GDM1 (cell line): Measurements from ENCODE around the gene TAOK2.
"Not testable (repeated sequence)": the region's sequence is repeated elsewhere in the genome, so short reads cannot be mapped to it uniquely, and the experiment has no call there.

Experiments used
- DNase-seq: peaks from one replicate; lab custom pipeline; 2025; lab: John Stamatoyannopoulos, UW

Gene TAOK2

DNA sequence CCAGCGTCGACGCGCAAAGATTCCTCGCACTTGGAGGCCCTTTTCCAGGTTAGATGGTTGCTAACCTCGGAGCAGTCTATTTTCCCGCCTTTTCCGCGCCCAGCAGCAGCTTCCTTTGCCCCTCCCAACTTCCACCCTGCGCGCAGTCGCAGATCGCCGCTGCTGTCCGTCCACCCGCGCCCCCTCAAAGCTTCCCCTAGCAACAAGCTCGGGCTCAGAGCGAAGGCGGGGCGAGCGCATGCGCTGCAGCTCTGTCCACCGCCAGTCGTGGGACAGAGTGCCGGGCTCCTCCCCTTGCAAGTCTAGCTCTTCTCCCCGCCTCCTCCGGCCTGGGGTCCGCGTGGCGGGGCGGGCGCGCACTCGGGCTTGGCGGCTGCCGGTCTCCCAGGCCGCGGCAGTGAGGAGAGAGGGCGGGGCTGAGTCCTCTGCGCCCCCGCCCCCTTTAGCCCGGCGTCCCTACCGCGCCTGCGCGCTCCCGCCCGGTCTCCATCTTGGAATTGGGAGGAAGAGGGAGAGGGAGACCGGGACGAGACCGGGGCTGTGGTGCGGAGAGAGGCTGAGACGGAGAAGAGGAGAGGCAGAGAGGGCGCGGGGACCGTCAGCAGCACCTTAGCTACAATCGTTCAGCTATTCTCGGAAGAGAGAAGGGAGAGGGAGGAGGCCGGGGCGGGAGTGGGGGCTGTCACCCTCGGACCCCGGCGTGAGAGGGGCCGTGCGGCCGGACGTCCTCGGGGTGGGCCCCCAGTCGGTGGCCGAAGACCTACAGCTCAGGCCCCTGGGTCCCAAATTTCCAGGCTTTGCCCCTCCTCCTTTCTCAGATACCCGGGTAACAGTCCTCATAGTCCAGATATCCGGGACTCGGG lies at the start of gene TAOK2:
TAOK2 (plus strand) TSS at position 485 of the 863 bp plus-strand sequence. CDS start 3,905 bp downstream, outside the sequence.
- DNase-seq: peak; percentile 100

- no peak for DNase-seq
Observed at GRCh38 chr16:29925105-29925756, 48.4 kb upstream of the TAOK2 start.

GRCh38 chr16:29925781-29926710 lies 47.6 kb upstream of the TAOK2 start, which contains the start of gene KCTD13:
KCTD13 (minus strand) TSS chr16:29926226; CDS start chr16:29926033, 193 bp downstream.
- DNase-seq: peak; percentile 72

GRCh38 chr16:29926711-29927052 lies 47.0 kb upstream of the TAOK2 start:
- no peak for DNase-seq

DNA sequence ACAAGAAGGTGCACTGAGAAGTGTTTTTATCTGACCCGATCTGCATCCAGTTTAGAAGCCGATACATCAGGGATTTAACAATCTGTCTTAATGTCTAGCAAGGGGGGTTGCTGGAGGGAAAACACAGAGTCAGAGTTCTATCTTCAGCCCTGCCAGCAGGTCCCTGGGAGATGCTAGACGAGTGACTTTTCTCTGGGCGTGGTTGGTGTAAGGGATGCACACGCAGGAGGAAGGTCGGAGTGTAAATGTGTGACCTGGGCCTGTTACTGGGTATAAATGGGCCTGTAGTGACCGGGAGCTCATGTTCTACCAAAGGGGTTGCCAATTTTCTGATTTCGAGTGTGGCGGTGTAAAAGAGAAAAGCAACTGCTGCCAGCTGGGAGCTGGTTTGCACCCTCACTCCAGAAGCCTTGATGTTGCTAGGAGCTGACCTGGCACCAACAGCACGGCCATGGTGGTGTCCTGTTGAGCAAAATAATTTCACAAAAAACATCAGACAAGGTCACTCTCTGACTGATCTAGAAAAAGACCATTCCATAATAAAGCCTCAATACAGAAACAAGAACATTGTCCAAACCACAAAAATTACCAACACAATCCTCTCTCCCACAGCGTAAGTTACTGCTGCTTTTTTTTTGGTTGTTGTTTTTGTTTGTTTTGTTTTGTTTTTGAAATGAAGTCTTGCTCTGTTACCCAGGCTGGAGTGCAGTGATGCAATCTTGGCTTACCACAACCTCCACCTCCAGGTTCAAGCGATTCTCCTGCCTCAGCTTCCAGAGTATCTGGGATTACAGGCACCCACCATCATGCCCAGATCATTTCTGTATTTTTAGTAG lies 46.4 kb upstream of the TAOK2 start:
- DNase-seq: no peak

GRCh38 chr16:29931750-29932149 lies 41.9 kb upstream of the TAOK2 start:
- not testable (repeated sequence) for DNase-seq

DNA sequence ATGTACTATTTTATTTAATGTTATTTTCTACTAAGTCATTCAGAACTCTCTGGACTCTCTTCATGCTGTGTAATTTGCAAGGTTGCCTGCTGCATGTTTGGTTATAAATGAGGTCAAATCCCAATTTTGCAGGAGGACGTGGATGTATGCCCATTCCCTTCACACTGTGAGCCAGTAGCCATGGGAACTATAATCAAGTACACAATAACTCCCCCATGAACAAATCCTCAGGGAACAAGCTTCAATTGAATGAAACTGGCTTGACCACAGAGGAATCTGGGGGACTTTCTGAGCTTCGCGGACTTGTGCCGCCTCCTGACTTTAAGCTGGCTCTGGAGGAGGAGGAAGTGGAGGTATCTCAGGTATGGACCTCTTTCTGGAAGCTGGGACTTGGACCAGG lies 33.0 kb upstream of the TAOK2 start:
- no peak for DNase-seq

GRCh38 chr16:29943846-29944799 lies 29.5 kb upstream of the TAOK2 start:
- no peak for DNase-seq

DNA sequence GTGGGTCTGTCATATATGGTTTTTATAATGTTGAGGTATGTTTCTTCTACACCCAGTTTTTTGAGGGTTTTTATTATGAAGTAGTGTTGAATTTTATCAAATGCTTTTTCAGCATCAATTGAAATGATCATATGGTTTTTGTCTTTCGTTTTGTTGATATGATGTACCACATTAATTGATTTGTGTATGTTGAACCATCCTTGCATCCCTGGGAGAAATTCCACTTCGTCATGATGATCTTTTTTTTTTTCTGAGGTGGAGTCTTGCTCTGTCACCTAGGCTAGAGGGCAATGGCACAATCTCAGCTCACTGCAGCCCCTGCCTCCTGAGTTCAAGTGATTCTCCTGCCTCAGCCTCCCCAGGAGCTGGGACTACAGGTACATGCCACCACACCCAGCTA lies 25.8 kb upstream of the TAOK2 start:
- DNase-seq: no peak

- no peak for DNase-seq
Observed at GRCh38 chr16:29950806-29951461, 22.7 kb upstream of the TAOK2 start.

DNA sequence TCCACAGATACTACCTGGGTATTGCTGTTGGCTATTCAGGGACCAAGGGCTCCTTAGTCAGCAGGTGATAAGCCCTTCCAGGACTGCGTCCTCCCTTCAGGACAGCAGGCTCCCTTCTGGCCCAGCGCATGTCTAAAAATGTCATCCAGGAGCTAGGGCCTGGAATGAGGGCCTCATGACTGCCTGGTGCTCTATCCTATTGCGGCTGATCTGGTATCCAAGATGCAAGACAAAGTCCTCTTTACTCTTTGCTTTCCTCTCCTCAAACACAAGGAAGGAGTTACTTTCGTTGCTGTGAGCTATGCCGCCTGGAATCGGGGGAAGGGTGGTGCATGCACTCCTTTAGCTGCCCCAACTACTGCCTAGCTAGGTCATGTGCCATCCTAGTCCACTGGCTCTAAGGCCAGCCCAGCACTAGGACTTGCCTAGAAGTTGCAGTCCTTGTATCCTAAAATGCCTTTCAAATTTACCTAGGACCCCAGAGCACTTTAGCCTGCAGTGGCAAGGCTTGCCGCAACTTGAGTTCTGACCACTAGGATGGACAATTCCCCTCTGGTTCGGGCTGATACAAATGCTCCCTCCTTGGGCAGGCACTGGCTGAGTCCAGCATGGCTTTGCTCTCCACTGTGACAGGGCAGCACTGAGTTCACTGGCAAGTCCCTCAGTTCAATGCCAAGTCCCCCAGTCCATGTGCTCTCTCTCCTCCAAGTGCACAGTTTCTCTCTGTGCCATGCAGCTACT lies 21.9 kb upstream of the TAOK2 start:
- DNase-seq: no peak

- DNase-seq: no peak
Observed at GRCh38 chr16:29958756-29959155, 14.9 kb upstream of the TAOK2 start.

- DNase-seq: no peak
Observed at GRCh38 chr16:29959293-29959692, 14.4 kb upstream of the TAOK2 start.

DNA sequence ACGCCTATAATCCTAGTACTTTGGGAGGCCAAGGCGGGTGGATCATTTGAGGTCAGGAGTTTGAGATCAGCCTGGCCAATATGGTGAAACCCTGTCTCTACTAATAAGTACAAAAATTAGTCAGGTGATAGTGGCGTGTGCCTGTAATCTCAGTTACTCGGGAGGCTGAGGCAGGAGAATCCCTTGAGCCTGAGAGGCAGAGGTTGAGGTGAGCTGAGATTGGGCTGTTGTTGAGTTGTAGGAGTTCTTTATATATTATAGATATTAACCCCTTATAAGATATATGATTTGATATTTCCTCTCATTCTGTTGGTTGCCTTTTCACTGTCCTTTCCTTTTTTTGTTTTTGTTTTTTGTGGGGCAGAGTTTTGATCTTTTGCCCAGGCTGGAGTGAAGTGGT lies 13.8 kb upstream of the TAOK2 start:
- DNase-seq: not testable (repeated sequence)

- DNase-seq: no peak
Observed at GRCh38 chr16:29961127-29961478, 12.6 kb upstream of the TAOK2 start.

- DNase-seq: peak; percentile 92
Observed at GRCh38 chr16:29961479-29962343, 12.0 kb upstream of the TAOK2 start, which contains the start of gene TMEM219. TMEM219 (plus strand) TSS chr16:29962079; CDS start chr16:29963144, 1,065 bp downstream.

DNA sequence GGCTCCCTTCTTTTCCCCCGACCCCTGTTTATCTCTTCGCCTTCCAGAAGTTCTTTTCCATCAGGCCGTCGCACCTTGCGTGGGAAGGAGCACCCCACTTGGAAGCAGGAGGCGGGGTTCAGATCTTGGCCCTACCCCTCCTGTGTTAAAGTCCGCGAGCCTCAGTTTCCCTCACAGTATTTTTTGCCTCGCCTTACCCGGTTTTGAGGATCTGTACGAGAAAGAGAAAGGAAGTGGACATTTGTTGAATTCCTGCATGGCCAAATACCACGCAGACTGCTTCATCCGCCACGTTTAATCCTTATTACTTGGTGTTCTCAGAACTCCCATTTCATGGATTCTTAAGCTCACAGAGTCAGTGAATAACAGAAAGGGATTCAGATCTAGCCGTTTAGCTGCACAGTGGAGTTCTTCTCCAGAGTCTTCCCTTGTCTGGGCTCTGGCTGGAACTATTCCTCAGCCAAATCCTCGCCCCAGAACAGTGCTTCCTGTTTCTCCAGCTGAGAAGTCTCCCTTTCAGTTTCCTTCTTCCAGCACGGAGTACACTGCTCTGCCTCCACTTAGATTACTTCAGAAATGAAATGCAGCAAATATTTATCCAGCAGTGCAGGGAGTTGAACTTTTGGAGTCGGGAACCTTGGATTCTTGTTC lies 11.2 kb upstream of the TAOK2 start:
- no peak for DNase-seq
